HG03354 (cell line): Measurements from ENCODE around the gene MUC20.
"Not testable (repeated sequence)": the region's sequence is repeated elsewhere in the genome, so short reads cannot be mapped to it uniquely, and the experiment has no call there.

Experiments used
- ATAC-seq: cut with Tn5 transposase; IDR thresholded peaks from one replicate; pipeline ENCODE4 v1.9.1; 2021; ENCODE audit warnings: mild to moderate bottlenecking; ENCODE audit not compliant: unreplicated experiment, poor library complexity, severe bottlenecking

MUC20 gene

DNA sequence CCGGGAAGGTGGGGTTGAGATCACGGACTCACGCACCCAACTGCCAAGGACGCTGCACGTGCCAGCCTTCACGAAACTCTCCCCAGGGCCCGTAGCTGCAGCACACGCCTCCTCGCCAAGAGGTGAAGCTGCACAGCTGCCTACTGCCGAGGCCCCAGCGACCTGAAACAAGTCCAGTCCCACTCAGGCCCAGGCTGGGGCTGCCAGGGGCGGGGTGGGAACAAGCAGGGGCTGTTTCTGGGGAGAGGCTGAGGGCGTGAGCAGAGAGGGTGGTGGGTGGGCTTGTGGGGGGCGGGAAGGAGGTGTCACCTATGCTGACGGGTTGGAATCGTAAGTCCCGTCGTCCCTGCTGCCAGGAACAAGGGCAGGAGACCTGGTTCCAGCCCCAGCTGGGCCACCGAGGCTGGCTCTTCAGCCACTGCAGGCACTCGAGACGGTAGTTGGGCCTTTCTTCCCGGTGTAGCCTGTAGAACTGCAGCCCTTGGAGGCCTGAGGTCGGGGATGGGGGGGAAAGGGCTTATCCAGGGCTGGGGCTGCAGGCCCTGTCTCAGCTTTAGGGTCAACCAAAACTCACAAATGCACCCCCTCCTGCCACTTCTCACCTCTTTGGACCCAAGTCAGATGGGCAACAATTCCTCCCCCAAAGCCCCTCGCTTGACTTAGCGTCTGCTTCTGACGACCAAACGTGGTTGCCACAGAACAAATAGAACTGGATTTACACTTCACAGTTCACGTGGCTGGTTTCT is 44.4 kb downstream of the MUC20 start:
- no peak for ATAC-seq

DNA sequence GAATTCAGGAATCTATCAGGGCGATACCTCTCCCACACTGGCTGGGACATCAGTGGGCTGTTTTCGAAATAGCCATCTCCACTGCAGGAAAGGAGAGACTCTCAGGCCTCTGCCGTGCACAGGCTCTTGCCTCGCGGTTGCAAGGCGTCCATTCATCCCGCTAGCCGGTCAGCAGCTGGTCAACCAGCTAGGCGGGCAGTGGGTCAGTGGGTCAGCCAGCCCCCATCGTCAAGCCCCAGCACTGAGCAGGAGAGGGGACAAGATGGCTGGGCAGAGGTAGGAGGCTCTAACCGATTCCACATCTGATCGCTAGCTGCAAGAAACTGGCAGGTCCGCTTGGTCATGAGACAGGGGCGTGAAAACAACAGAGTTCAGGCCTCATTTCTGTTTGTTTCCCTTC is 45.9 kb downstream of the MUC20 start:
- ATAC-seq = no peak

DNA sequence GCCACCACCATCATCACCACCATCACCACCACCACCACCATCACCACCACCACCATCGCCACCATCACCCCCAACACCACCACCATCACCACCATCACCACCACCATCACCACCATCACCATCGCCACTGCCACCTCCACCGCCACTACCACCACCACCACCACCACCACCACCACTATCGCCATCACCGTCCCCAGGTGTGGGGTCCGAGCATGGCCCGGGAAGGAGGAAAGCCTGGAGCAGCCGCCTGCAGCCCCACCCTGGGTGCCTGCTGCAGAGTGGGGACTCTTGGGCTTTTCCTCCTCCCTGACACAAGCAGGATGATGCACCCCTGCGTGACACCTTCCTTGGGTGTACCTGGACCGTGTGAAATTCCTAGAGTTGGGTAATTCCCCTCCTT is 47.0 kb downstream of the MUC20 start:
- ATAC-seq = no peak

DNA sequence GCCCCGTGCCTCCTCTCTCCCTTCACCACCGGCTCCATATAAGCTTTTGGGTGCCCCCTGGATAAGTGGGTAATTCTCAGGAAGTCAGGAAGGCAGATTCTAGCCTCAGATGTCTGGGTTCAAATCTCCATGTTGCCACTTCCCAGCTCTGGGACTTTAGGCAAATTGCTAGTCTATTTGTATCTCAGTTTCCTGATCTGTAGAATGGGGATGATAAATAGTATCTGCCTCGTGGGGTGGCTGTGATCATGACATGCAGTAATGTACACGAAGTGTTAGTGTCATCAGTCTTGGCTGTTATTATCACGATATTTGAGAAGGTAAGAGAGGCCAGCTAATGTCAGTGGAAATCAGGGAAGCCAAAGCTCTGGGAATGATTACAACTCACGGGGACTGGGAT is 47.6 kb downstream of the MUC20 start:
- no peak for ATAC-seq

DNA sequence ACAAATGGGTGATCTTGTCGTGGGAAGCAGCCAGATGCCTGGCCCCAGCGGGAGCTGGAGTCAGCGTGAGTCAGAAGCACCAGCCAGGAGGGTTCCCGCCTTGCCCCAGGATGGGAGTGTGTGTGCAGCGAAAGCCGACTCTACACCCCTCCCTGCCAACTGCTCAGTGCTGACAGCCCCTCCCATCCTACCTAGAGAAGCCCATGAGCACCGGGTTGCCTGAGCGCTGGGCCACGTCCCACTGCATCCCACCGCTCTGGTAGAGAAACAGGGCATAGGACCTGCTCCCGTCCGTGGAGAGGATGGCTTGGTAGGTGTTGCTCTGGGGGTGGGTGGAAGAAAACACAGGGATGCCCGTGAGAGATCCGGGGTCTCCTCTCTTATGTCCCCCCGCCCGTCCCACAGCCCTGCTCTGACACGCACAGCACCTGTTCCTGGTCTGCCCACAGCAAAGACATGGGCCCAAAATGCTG is 48.1 kb downstream of the MUC20 start:
- no peak for ATAC-seq

DNA sequence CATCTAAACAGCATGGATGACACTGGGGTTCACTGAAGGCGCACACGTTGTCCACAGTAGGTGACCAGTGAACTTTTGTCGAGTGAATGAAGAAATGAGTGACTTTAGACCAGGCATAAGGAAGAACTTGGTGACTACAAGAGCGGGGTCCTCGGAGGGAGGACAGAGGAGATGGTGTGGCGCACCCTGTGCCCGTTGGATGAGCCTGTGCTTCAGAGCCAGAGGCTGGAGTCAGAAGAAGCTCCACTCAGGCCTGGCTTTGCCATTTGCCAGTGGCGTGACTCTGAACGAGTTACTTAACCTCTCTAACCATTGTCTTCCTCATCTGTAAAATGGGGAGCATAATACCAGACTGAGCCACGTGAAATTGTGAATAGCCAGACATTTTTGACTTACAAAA is 48.8 kb downstream of the MUC20 start:
- ATAC-seq = no peak

DNA sequence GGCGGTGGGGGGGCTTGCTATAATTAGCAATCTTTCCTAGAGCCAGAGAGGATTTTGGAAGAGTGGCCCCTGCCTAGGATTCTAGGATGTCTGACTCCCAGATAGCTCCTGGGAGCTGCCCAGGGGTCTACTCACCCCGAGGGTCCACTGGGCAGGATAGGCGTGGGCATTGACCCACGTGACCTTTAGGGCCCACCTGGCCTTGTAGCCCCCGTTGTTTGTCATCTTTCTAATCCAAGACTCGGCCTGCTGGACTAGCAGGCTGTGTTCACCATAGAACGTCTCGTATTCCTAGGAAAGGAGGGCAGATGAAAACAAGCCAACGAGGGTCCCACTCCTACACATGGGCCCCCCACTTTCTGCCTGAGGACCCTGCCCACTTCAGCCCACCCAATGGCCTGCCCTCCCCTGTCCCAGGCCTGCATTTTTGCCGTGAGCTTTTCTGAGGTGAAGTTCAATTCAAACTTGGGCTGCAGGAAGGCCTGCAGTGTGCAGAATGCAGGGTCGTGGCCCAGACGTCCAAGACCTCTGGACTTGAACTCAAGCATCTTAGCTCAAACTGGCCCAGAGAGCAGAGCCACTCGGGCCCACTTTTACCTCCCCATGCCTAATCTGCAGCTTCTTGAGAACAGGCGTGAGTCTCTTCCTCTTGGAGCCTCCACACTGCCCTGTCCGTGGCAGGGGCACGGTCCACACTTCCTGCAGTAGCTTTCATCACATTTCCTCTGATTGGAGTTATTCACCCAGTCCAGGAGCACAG is 49.5 kb downstream of the MUC20 start:
- no peak for ATAC-seq

DNA sequence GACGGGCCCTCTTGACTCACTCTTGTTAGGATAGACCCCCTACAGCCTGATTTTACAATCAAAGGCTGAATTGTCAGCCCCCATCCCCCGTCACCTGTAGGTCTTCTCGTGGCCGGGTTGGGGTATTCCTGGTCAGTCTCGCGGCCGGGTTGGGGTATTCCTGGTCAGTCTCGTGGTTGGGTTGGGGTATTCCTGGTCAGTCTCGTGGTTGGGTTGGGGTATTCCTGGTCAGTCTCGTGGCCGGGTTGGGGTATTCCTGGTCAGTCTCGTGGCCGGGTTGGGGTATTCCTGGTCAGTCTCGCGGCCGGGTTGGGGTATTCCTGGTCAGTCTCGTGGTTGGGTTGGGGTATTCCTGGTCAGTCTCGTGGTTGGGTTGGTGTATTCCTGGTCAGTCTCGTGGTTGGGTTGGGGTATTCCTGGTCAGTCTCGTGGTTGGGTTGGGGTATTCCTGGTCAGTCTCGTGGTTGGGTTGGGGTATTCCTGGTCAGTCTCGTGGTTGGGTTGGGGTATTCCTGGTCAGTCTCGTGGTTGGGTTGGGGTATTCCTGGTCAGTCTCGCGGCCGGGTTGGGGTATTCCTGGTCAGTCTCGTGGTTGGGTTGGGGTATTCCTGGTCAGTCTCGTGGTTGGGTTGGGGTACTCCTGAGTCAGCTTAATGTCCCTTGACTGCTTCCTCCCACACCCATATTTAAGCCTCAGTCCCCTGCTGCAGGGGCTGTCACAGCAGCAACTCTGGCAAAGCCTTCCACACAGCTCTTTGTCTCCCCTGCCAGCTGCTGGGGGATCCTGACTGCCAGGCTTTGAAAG is 50.3 kb downstream of the MUC20 start:
- not testable (repeated sequence) for ATAC-seq

DNA sequence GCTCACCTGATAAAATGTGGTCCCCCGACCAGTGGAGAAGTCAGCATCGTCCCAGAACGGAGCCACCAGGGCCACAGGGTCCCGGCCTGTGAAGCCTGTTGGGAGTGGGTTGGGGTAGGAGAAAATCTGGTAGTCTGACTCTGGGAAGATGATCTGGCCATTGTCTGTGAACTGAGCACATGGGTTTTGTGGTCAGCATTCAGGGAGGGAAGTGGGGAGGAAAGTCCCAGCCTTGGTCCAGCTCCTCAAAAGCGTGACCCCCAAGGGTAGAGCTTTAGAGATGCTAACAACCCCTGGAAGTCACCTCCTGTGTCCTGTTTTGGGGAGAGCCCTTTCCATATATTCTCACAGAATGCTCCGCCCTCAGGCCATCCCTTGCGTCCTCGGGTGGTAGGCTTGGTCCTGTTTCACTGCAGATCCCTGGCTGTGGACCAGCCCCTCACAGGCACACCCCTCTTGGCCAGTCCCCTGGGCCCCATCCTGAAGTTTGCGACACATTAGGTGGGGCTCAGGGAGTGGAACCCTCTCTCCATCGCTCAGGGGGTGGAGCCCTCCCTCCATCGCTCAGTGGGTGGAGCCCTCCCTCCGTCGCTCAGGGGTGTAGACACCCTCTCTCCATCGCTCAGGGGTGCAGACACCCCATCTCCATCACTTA is 51.0 kb downstream of the MUC20 start:
- no peak for ATAC-seq

DNA sequence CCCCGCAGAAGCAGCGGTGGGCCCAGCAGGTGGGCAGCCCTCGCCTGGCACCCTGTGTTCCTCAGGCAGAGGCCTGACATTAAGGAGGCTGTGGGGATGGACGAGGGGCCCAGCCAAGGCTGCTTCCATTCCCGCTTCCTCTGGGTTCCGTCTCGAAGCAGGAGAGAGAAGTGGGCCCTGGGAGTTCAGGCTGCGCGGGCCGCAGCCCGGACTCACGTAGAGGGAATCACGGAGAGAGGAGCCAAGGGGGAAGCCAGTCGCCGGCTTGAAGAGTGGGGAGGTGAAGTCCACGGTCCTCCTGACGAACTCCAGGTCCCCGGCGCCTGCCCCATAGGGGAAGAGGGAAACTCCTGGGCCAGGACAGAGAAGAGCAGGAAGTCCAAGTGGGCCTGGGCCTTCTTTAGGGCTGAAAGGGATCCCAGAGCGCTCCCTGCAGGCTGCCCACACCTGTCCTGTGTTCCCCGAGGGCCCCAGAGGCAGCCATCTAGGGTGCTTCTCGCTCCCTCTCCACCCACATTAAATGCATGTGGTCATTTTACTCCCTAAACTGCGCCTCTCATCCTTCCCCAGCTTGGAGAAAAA is 53.3 kb downstream of the MUC20 start:
- no peak for ATAC-seq

DNA sequence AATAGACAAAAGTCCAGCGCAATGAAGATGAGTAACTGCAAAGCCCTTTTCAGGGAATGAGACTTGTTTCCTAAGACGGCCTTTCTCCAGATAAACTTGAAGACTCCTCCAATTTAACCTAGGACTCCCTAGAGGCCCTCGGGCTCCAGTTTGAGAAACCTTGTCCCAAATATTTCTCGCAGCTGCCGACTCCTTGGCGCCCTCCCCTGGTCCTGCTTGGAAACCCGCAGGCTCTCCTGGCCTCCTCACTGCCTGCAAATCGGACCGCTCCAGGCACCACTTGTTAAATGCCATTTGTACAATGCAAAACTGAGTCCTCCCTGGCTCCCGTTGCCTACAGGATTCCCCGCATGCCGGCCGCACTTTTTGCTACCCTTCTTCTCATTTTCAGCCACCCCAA is 54.1 kb downstream of the MUC20 start:
- no peak for ATAC-seq

DNA sequence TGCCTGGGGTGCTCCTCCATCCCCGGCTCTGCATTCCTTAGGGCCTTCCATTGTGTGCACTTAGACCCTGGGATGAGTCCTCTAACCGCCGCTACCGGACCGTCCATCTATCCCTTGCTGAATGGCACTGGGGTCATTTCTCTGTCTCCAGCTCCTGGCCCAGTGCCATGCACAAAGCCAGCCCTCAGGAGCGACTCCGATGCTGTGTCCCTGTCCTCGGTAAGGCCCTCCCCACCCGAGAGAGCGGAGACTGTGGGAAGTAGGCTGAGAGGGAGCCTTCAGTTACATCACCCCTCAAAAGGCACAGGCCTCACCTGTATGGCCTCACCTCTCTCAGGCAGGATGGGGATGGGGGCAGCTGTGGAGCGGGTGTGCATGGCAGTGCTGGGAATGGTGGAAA is 57.2 kb downstream of the MUC20 start:
- no peak for ATAC-seq

DNA sequence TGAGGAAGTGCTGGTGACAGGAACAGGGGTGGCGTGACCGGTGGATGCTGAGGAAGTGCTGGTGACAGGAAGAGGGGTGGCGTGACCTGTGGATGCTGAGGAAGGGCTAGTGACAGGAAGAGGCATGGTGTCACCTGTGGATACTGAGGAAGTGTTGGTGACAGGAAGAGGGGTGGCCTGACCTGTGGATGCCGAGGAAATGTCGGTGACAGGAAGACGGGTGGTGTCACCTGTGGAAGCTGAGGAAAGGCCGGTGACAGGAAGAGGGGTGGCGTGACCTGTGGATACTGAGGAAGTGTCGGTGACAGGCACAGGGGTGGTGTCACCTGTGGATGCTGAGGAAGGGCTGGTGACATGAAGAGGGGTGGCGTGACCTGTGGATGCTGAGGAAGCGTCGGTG is 60.5 kb downstream of the MUC20 start:
- not testable (repeated sequence) for ATAC-seq
